Measurements from ENCODE around the gene VAMP2. TPM values are rescaled to one million over a fixed set of nuclear protein-coding genes. Genes with fewer than 3 reads are reported as not detected.

VAMP2 gene
- total and polyA plus RNA-seq, 9 of the 15 experiments (the other 6 are each of a cell fraction or from before 2014, with no cell fraction given) = 2.3 to 31.8 (median 6.0) TPM

DNA sequence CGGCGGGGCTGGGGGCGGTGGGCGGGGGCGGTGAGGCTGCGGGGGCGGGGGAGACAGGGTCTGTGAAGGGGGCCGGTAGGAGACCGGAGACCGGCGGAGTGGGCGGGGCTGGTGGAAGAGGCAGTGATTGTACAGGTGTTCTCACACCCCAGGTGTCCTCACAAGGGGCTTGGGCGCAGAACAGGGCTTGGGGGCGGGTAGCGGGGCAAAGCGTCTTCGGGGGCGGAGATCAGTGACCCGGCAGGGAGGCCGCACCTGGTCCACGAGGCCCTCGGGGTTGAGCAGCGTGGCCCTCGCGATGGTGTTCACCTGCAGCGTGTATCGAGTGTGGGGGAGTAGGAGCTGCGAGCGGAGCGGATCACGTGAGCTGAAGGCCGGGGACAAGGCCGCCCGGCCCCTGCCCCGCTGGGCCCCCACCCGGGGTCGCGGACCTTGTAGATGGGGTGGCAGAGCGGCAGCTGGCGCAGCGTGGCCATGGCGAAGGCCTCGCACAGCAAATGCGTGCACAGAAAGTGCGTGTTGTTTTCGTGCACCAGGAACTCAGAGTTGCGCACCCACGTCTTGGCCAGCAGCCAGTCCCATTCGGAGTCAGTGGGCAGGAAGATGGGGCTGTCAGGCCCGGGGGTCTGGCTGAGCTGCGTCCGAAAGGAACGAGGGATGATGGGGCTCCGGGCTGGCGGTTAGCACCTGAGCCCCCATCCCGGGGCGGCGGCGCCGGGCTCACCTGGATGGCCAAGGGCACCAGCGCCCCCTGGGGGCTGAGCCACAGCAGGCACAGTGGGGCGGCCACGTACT, 52.9 kb downstream of the VAMP2 start (continued):
- TF ChIP-seq RCOR1 (IDR thresholded peaks at IDR 0.05; ENCODE audit: borderline replicate concordance in 1 of 2, low read depth in 2 of 2, low read length in 2 of 2) (peak in 1 of 2 experiments; percentile 42; a peak in 1 of 4 replicates), NR2F6 (CRISPR knock-in tag; IDR thresholded peaks at IDR 0.05) (no peak), GMEB1 (CRISPR knock-in tag; IDR thresholded peaks at IDR 0.05) (no peak), ZHX1 (conservative IDR thresholded peaks at IDR 0.05; ENCODE audit: low read length) (no peak), HDAC3 (IDR thresholded peaks at IDR 0.05; ENCODE audit: borderline replicate concordance, partially characterized antibody) (no peak), MTA3 (IDR thresholded peaks at IDR 0.05; ENCODE audit: borderline replicate concordance) (peak; percentile 55; the same call in 1 of the 2 replicates), KLF10 (CRISPR knock-in tag; IDR thresholded peaks at IDR 0.05) (no peak), TFAP4 (CRISPR knock-in tag; IDR thresholded peaks at IDR 0.05; ENCODE audit: borderline replicate concordance) (peak; percentile 66; the same call in 1 of the 2 replicates), MYBL2 (IDR thresholded peaks at IDR 0.05; ENCODE audit: low read depth) (no peak), MYBL2 (CRISPR knock-in tag; IDR thresholded peaks at IDR 0.05; ENCODE audit: borderline replicate concordance) (no peak), RFX5 (IDR thresholded peaks at IDR 0.05; ENCODE audit: low read depth, low read length) (no peak), SFPQ (IDR thresholded peaks at IDR 0.05; ENCODE audit: low read depth, low read length) (no peak), EGR1 (conservative IDR thresholded peaks at IDR 0.05) (0 out of 2 replicates have a peak, but pooled peaks have one; percentile 8), ARNT (IDR thresholded peaks at IDR 0.05) (no peak), TARDBP (IDR thresholded peaks at IDR 0.05) (no peak), ATF1 (CRISPR knock-in tag; IDR thresholded peaks at IDR 0.05) (no peak), ATF1 (tag; IDR thresholded peaks at IDR 0.05) (peak; percentile 40; the same call in 1 of the 2 replicates), ZNF165 (CRISPR knock-in tag; IDR thresholded peaks at IDR 0.05; ENCODE audit: borderline replicate concordance) (no peak), E2F6 (IDR thresholded peaks at IDR 0.05; ENCODE audit: borderline replicate concordance in 1 of 2, extremely low read depth in 1 of 2, insufficient read depth in 1 of 2, insufficient read length in 1 of 2, low read depth in 1 of 2, low read length in 1 of 2, poor library complexity in 1 of 2, severe bottlenecking in 1 of 2) (no peak)
